Stomach smooth muscle (tissue), 2 donors: ENCODE results near the gene JAG2.

ENCODE experiments used
- H3K27ac ChIP-seq: one replicate; pipeline ENCODE4 v1.7.0; 2013; ENCODE audit warnings: mild to moderate bottlenecking, low read length, inconsistent platforms
- H3K27me3 ChIP-seq, 2 donors: one replicate each; pipeline ENCODE4 v1.7.0; 2013; ENCODE audit warnings: low read length in 2 of 2; ENCODE audit not compliant: insufficient read depth in 2 of 2, control insufficient read depth in 1 of 2
- H3K36me3 ChIP-seq, 2 donors: one replicate each; pipeline ENCODE4 v1.7.0; 2013; ENCODE audit warnings: low read length in 2 of 2; ENCODE audit not compliant: control insufficient read depth in 2 of 2, insufficient read depth in 2 of 2
- H3K4me1 ChIP-seq: one replicate; pipeline ENCODE4 v1.7.0; 2013; ENCODE audit warnings: low read length; ENCODE audit not compliant: control insufficient read depth, insufficient read depth
- H3K4me3 ChIP-seq, 2 donors: one replicate each; pipeline ENCODE4 v1.7.0; 2013; ENCODE audit warnings: low read length in 2 of 2
- H3K9ac ChIP-seq, 2 donors: one replicate each; pipeline ENCODE4 v1.7.0; 2013; ENCODE audit warnings: low read length in 2 of 2, mild to moderate bottlenecking in 1 of 2
- H3K9me3 ChIP-seq, 2 donors: one replicate each; pipeline ENCODE4 v1.7.0; 2013; ENCODE audit warnings: low read length in 2 of 2; ENCODE audit not compliant: control insufficient read depth in 2 of 2
- donor health status: healthy.
- donor health status: Pancreatic carcinoma.

The JAG2 gene

GRCh38 chr14:105149146-105149781 lies 19.3 kb downstream of the JAG2 start:
- Histone ChIP-seq H3K36me3 (no peaks in the 10 kb centered on the region), H3K9me3 (no peaks in the 10 kb centered on the region), H3K4me1 (peaks cover 2% of the 10 kb centered on the region), H3K9ac (no peak overlapping the region), H3K4me3 (no peak overlapping the region), H3K27ac (no peak overlapping the region), H3K27me3 (no peaks in the 10 kb centered on the region)

DNA sequence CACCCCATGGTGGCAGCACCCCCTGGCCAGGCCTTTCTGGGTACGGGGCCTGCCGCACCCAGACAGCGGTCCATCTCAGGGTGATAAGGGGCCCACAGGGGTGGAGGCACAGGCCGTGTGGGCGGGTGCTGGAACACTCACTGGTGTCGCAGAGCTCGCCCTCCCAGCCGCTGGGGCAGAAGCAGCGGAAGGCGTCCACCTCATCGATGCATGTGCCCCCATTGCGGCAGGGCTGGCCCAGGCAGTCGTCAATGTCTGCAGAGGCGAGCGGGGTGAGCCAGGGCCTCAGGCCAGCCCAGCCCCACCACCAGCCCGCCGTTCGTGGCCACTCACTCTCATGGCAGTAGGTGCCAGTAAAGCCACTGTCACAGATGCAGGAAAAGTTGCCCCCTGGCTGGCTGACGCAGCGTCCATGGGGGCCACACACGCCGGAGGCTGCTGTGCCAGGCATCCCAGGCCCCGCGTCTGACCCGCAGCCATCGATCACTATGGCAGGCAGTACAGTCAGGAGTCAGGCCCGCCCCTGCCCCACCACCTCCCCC lies 19.9 kb downstream of the JAG2 start:
- Histone ChIP-seq H3K27me3 (no peaks in the 10 kb centered on the region), H3K9me3 (no peaks in the 10 kb centered on the region), H3K36me3 (no peaks in the 10 kb centered on the region), H3K9ac (no peak overlapping the region), H3K4me3 (no peak overlapping the region), H3K27ac (no peak overlapping the region), H3K4me1 (peaks cover 2% of the 10 kb centered on the region)

DNA sequence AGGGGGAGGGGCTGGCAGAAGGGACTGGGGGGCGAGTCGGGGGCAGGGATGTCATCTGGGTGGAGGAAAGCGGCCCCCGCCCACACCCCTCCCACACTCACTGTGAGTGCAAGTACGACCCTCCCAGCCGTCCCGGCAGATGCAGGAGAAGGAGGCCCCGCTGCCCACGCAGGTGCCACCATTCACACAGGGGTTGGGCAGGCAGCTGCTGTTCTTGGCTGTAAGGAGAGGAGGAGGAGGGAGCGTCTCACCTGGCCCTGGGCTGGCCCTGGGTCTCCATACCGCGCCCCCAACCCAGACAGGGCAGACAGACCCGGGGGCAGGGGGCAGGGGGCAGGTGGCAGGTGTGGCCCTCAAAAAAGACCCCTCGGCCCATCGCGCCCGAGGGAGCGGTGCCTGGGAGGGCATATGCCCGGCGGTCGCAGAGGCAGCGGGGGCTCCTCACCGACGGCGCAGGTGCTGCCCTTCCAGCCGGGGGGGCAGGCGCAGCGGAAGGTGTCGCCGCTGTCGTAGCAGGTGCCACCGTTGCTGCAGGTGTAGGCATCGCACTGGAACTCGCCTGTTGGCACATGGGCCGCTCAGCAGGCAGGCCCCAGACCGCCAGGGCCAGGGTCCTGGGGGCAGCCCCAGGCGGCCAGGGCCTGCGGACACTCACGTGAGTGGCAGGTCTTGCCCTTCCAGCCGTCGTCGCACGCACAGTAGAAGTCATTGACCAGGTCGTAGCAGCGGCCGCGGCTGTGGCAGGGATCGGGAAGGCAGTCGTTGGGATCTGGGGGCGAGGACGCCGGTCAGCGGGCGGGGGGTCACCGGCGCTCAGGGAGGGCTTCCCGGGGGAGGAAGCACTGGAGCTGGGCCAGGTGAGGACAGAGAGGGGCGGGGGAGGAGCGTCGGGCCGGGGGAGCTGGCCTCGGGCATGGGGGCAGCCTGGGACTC lies 20.6 kb downstream of the JAG2 start:
- Histone ChIP-seq H3K27ac (no peak overlapping the region), H3K9ac (no peak overlapping the region), H3K9me3 (no peaks in the 10 kb centered on the region), H3K36me3 (no peaks in the 10 kb centered on the region), H3K4me1 (no peaks in the 10 kb centered on the region), H3K27me3 (no peaks in the 10 kb centered on the region), H3K4me3 (no peak overlapping the region)

- Histone ChIP-seq H3K9ac (no peak overlapping the region), H3K36me3 (no peaks in the 10 kb centered on the region), H3K27ac (no peak overlapping the region), H3K4me1 (no peaks in the 10 kb centered on the region), H3K4me3 (no peak overlapping the region), H3K27me3 (no peaks in the 10 kb centered on the region), H3K9me3 (no peaks in the 10 kb centered on the region)
These were observed 21.5 kb downstream of the JAG2 start for GRCh38 chr14:105146976-105147635.

- Histone ChIP-seq H3K27ac (no peak overlapping the region), H3K4me1 (no peaks in the 10 kb centered on the region), H3K4me3 (no peak overlapping the region), H3K9me3 (no peaks in the 10 kb centered on the region), H3K36me3 (no peaks in the 10 kb centered on the region), H3K9ac (no peak overlapping the region), H3K27me3 (no peaks in the 10 kb centered on the region)
These were observed 22.2 kb downstream of the JAG2 start for GRCh38 chr14:105146181-105146975.

DNA sequence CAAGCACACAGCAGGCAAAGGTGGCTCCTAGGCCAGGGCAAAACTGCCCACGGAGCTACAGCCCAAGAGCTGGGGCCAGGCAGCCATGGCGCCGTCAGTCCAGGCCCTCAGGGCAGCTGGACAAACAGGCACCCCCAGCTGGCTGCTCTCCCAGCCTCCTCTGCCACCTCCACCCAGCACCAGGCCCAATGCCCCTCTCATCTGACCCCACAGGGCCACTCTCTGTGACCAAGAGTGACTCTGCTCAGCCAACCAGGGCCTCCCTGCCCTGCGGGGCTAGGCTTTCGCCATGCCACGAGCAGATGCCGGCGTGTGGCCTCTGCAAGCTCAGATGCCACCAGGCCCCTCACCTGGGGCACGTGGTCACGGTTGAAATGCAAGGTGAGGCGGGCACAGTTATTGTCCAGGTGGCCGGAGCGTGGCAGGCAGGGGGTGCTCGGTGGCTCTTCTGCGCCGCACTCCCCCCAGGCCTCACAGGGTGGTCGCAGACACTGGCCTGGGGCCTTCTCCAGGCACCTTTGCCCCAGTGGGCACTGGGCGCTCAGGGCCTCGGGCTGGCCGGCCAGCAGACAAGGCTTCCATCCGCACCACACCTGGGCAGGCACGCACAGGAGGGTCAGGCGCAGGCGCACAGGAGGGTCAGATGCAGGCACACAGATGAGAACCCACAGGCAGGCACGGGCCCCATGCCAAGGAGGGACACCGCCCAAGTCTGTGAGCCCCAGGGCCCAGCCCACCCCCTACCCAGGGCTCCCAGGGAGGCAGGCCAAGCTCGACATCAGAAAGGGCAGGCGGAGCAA lies 23.0 kb downstream of the JAG2 start:
- no peaks in the 10 kb centered on the region for H3K4me1 ChIP-seq
- no peak overlapping the region for H3K4me3 ChIP-seq
- peaks cover 0 to 6% of the 10 kb centered on the region in 2 donors for H3K9me3 ChIP-seq
- no peaks in the 10 kb centered on the region for H3K27me3 ChIP-seq
- H3K9ac ChIP-seq = no peak overlapping the region
- no peaks in the 10 kb centered on the region for H3K36me3 ChIP-seq
- no peak overlapping the region for H3K27ac ChIP-seq

- Histone ChIP-seq H3K9ac (no peak overlapping the region), H3K4me1 (no peaks in the 10 kb centered on the region), H3K9me3 (peaks cover 0 to 14% of the 10 kb centered on the region in 2 donors), H3K27me3 (no peaks in the 10 kb centered on the region), H3K4me3 (no peak overlapping the region), H3K36me3 (no peaks in the 10 kb centered on the region), H3K27ac (no peak overlapping the region)
These were observed 23.8 kb downstream of the JAG2 start for GRCh38 chr14:105144666-105145380.

DNA sequence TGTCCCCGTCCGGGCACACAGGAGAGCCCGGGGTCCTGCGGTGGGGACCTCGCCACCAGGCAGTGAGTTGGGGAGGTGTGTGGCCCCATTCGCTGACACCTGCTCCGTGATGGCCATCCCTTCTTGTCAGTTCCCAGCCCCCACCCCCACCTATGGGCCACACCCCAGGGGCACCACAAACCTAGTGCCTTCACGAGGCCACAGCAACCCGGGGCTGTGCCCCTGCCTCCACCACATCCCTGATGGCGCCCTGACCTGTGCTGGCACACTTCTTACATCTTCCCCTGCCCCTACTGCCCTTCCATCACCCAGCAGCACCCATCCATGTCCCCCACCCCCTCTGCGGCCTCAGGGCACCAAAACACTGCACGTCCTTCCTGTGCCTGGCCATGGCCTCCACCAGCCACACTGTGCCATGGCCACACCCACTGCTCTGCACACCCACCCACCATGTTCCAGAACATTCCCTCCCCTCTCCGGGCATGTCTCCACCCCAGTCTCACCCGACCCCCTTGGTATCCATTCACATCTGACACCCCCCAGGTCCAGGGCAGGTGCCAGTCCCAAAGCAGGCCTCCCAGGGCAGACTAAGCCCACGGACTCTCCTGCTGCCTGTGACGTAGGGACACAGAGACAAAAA lies 24.4 kb downstream of the JAG2 start:
- no peaks in the 10 kb centered on the region for H3K4me1 ChIP-seq
- no peak overlapping the region for H3K9ac ChIP-seq
- peaks cover 0 to 21% of the 10 kb centered on the region in 2 donors for H3K9me3 ChIP-seq
- H3K27me3 ChIP-seq = no peaks in the 10 kb centered on the region
- no peak overlapping the region for H3K27ac ChIP-seq
- H3K36me3 ChIP-seq = no peaks in the 10 kb centered on the region
- H3K4me3 ChIP-seq = no peak overlapping the region

DNA sequence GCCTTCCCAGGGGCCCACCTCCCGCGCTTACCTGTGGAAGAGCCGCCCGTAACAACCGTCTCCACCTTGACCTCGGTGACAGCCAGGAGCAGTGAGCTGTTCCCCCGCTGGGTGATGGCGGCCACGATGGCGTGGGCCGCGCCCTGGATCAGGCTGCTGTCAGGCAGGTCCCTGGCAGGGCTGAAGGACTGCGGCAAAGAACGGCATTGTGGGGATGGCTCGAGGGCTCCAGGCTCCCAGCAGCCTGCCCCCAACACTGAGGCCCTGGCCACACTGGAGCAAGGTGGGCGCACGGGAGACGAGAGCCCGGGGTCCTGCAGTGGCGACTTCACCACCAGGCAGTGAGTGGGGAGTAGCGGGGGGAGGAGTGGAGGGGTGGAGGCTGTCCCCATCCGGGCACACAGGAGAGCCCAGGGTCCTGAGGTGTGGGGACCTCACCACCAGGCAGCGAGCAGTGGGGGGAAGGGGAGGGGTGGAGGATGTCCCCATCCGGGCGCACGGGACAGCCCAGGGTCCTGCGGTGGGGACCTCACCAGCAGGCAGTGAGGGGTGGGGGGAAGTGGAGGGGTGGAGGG lies 25.0 kb downstream of the JAG2 start:
- H3K4me1 ChIP-seq = no peaks in the 10 kb centered on the region
- no peak overlapping the region for H3K9ac ChIP-seq
- H3K27me3 ChIP-seq = no peaks in the 10 kb centered on the region
- H3K4me3 ChIP-seq = no peak overlapping the region
- H3K27ac ChIP-seq = no peak overlapping the region
- no peaks in the 10 kb centered on the region for H3K36me3 ChIP-seq
- H3K9me3 ChIP-seq = peaks cover 0 to 21% of the 10 kb centered on the region in 2 donors
